EL (cell line): ENCODE data around the gene ATP6V0A4.
"Not testable (repeated sequence)": the region's sequence is repeated elsewhere in the genome, so short reads cannot be mapped to it uniquely, and the experiment has no call there.

Source experiments
- DNase-seq: peaks from one replicate; pipeline ENCODE4 v3.0.0-alpha.2; 2016

ATP6V0A4 gene

GRCh38 chr7:138748666-138749065 is 49.3 kb downstream of the ATP6V0A4 start:
- no peak for DNase-seq

DNA sequence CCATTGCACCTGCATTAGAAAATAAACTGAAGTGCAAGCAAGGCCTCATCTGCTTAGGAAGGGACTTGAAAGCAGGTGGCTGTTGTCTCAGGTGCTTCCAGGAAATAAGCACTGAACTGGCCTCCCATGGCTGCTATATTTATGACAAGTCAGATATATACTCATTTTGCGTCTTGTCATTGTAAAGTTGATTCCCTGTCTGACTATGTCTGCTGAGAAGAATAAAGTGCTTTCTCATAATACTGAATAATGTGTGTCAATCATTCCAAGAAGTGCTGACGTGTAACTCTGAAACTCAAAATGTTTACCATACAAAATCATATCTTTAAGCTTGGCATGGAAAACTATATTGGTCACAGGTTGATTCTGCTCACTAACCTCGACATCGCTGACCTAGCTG is 51.9 kb downstream of the ATP6V0A4 start:
- no peak for DNase-seq

DNA sequence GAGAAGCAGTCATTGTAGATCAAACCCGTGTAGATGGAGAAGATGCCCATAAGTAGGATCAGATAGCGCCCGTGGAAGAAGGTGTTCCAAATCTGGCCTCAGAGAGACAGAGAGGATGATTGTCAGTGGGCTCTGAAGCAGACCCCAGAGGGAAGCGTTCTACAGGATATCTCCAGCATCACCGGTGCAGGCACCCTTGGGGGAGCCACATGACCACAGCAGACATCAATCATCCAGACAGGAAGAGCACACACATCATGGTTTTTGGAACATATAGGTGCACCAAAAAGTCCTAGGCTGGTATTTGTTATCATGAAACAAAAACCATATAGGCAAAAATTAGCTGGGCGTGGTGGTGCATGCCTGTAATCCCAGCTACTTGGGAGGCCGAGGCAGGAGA is 52.8 kb downstream of the ATP6V0A4 start:
- no peak for DNase-seq

DNA sequence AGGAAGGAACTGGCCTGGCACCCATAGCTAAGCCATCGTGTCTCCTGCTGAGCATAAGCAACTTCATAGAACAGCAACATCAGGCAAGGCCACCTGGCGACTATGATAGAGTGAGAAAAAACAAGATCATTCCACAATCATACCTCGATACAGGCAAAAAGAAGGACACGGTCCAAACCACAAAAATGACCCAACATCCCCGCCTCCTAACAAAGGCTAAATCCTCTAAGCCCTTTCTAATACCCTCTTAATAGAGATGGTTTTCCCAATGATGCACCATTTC is 56.6 kb downstream of the ATP6V0A4 start:
- DNase-seq = no peak

- DNase-seq = no peak
Observed at GRCh38 chr7:138739859-138740258, 58.1 kb downstream of the ATP6V0A4 start.

DNA sequence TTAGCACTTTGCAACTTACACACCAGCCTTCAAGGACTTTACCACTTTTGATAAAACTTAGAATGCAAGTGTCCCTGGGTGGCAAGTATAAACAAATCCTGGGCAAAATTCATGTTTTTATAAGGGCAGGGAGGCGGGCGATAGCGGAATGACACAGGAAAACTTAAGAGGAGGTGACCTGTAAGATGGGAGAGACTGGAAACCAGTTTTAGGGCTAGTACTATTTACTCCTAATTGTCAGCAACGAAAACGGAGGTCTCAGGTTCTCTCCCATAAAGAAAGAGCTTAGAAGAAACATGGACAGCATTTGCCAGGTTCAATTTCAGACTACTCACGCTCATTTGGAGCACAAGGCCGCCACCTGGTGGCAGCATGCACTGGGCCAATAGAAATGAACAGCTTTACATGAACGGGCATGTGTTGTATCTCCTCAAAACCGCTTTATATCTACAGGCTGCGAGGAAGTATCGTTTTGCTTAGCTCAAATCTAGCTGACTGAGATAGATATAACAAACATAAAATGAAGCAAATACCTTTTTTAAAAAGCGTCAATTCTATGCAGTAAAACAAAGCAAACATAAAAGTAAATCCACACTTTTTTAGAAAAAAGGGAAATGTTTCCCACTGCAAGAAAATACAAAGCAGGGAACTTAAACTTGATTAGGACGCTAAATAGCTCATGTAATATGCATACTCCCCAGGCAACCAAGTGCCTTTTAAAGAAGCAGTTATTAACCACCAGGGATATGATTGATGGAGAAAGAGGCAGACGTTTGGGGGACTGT is 59.3 kb downstream of the ATP6V0A4 start:
- DNase-seq = peak; percentile 83

- no peak for DNase-seq
Observed at GRCh38 chr7:138738114-138738513, 59.9 kb downstream of the ATP6V0A4 start.

DNA sequence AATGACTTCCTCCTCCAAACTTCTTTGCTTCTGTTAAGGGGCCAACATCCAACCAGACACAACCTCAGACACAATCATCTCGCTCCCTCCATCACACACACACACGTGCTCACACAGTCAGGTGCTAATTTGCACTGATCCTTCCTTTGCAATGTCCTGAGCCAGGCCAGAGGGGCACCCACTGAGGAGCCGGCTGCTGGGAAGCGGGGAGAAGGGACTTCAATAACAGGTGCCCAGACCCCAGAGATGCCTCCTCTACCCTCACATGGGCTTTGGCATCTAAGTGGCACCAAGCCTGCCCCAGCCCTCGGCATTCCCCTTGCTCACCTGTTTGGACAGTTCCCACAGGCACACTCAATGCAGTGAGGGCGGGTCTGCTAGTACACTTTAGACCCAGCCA is 62.6 kb downstream of the ATP6V0A4 start:
- no peak for DNase-seq

- not testable (repeated sequence) for DNase-seq
Observed at GRCh38 chr7:138731733-138732132, 66.3 kb downstream of the ATP6V0A4 start.

GRCh38 chr7:138729444-138729843 is 68.6 kb downstream of the ATP6V0A4 start:
- DNase-seq = peak; percentile 12

GRCh38 chr7:138727336-138728099 is 70.5 kb downstream of the ATP6V0A4 start:
- DNase-seq = no peak

DNA sequence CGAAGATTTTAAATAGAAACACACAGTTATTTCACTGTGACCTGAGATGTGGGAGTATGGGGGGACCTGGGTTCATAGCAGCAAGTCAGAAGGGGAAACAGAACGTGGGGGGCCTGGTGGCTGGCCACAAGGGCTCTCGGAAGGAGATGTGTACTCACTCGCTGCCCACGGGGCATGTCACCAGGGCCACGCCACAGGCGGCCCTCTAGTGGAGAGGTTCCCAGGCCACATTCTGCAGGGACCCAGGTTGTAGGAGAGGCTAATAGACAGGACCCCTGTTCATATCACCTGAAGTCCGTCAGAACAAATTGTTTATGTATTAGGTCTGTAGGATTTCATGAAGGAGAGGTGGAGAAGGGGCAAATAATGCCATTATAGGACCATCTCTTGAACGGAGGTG is 71.7 kb downstream of the ATP6V0A4 start:
- DNase-seq = no peak

GRCh38 chr7:138720286-138720685 is 77.7 kb downstream of the ATP6V0A4 start:
- peak; percentile 12 for DNase-seq

- DNase-seq = no peak
Observed at GRCh38 chr7:138716889-138717288, 81.1 kb downstream of the ATP6V0A4 start.

DNA sequence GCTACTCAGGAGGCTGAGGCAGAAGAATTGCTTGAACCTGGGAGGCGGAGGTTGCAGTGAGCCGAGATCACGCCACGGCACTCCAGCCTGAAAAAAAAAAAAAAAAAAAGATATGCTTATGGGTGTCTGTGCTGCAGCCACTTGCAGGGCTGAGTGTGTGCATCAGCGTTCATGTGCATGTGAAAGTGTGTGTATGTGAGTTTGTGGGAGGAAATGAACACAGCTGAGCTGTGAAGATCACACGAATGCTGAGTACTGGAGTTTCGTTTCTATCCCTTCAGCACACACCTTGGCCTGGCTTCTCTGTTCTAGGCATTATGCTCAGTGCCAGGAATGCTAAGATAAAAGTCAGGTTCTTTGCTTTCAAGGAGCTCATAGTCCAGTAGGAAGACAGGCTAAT is 84.8 kb downstream of the ATP6V0A4 start:
- no peak for DNase-seq

- DNase-seq = no peak
Observed at GRCh38 chr7:138712652-138713051, 85.3 kb downstream of the ATP6V0A4 start.

DNA sequence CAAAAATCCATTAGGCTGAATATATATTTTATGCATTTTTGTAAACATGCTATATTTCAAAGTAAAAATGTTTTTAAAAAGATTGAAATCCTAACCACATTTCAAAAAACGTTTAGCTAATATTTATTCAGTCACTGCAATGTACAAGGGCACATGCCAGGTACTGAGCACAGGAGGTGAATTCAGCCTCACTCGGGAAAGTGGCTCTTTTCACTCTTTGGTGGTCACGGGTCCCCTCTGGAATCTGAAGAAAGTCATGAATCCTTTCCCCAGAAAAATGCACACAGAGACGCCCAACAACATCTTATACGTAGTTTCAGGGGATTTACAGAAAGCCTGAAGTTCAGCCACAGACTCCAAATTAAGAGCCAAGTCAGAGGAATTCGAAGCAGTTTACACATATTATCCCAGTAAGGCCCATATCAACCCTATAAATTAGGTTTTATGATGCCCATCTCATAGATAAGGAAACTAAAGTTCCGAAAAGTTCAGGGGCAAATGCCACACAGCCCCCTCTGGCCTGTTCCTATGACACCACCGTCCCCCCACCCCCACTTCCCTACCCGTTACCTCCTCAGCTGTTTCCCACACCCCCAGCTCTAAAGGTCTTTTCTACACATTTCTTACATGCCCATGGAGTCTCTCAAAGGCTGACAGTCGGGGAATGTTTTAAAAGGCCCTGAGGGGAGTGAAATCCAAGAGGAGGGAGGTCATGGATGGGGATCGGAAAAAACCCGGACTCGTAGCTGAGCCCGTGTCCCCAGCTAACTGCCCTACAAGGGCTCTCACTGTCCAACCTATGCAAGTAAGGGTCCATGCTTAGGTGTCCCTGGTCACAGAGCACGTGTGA is 87.2 kb downstream of the ATP6V0A4 start:
- DNase-seq = no peak

- no peak for DNase-seq
Observed at GRCh38 chr7:138705167-138705566, 92.8 kb downstream of the ATP6V0A4 start.

DNA sequence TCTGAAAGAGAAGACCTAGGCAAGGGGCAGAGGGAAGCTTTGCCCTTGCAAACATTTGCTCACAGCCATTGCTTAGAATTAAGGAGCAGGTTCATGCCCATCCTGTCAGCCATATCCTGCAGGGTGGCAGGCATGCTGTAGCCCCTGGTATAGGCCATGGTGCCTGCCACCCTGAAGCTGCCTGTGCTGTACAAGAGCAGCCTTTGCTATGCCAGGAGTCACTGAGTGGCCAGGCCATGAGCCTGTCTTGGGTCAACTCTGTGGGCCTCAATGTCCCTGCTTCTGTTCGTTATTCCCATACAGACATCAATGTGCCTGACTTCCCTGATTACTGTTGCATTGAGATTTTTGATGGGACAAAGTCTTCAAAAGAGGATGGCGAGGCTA is 96.5 kb downstream of the ATP6V0A4 start:
- no peak for DNase-seq

GRCh38 chr7:138700857-138701536 is 97.0 kb downstream of the ATP6V0A4 start, which contains the start of gene SVOPL:
SVOPL (minus strand) TSS chr7:138701362; CDS start chr7:138679045, 22,317 bp downstream.
- DNase-seq = no peak

- DNase-seq = no peak
Observed at GRCh38 chr7:138699661-138700060, 98.3 kb downstream of the ATP6V0A4 start.

DNA sequence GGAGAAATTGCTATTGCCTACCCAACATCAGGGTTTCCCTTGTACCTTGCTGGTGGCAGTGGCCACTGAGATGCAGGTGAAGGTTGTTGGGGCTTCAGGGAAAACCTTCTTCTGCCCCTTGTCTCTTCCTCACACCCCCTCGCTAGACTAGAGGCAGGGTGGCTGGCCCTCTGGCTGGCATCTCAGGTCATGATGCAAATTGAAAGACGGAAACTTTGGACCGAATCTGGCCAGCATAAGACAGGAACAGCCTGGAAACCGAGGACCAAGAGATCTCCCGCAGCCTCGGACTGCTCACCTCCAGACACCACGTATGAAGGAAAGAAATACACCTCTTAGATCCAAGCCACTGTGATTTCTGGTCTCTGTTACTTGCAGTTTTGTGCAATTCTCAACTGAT is 99.7 kb downstream of the ATP6V0A4 start:
- no peak for DNase-seq
